ENCODE data around the gene NFX1.
"Not testable (repeated sequence)": the region's sequence is repeated elsewhere in the genome, so short reads cannot be mapped to it uniquely, and the experiment has no call there.

Gene NFX1

DNA sequence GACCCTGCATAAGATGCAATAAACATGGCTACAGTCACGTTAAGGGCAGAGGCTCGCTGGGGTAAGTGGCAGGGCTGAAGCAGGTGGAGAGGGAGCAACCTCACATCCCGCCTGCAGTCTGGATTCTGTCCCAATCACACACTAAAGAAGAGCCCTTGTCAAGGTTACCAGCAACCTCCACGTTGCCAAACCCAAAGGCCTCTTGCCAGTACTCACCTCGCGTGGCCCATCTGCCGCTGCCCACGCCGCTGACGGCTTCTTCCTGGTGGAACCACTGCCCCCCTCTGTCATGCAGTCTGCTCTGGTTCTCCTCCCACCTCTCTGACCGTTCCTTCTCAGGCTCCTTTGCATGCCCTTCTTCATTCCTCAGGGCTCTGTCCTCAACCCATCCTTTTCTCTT, 103.3 kb downstream of the NFX1 start:
- no peak for DNase-seq

GRCh38 chr9:33393986-33394385, 103.7 kb downstream of the NFX1 start:
- DNase-seq: not testable (repeated sequence)

GRCh38 chr9:33395159-33395879, 105.0 kb downstream of the NFX1 start:
- DNase-seq: not testable (repeated sequence)

- DNase-seq: not testable (repeated sequence)
Observed at GRCh38 chr9:33397801-33398200, 107.5 kb downstream of the NFX1 start.

DNA sequence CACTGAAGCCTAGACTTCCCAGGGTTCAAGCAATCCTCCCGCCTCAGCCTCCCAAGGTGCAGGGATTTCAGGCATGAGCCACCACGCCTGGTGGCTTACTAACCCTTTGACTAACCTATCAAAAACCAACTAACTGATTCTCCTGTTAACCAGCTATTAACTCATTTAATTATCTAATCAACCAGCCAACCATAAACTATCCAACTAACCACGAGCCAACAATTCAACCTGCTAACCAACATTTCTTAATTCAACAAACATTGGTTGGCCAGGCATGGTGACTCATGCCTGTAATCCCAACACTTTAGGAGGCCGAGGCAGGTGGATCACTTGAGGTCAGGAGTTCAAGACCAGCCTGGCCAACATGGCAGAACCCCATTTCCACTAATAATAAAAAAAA, 108.7 kb downstream of the NFX1 start:
- not testable (repeated sequence) for DNase-seq

GRCh38 chr9:33401809-33402208, 111.5 kb downstream of the NFX1 start:
- DNase-seq: not testable (repeated sequence)

DNA sequence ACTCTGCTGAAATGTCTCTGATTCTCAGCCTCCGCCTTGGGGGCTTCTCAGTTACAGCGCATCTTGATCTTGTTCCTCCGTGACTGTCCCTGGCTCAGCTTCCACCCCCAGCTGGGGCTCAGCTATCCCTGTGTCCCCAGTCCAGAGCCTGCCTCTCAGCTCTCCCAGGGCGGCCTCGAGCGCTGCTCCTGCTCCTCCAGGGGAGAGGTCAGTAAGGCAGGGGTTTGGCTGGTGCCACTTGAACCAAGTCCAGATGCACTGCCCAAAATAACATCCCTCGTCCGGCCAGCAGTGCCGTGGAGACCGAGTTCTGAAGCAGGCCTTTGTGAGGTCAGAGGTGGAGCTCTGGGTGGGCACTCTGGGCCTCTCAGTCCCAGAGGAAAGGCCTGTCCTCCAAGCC, 112.1 kb downstream of the NFX1 start, which contains the start of gene AQP7:
TSS of gene AQP7 (minus strand) at position 198 of the 400 bp plus-strand sequence. CDS start 1,306 bp downstream, outside the sequence.
- not testable (repeated sequence) for DNase-seq

GRCh38 chr9:33403941-33404787, 113.8 kb downstream of the NFX1 start:
- DNase-seq: no peak

GRCh38 chr9:33404788-33405362, 114.6 kb downstream of the NFX1 start:
- DNase-seq: no peak

DNA sequence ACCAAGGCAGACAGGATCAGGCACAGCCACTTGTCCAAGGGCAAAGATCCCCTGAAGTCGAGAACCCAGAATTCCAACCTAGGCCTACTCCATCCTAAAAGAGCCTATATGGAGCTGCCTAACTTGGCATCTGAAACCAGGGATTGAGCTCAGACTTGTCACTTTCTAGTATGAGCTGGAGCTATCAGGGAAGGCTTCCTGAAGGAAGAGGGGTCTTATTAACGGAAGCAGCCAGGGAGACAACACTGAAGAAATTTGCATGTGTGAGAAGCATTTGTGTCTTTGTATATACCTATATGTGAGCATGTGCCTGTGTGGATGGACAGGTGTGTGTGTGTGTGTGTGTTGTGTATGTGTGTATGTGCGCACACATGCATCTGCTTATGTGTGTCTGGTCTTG, 116.7 kb downstream of the NFX1 start:
- no peak for DNase-seq

- no peak for DNase-seq
Observed at GRCh38 chr9:33408087-33408486, 117.8 kb downstream of the NFX1 start.

GRCh38 chr9:33414268-33414667, 124.0 kb downstream of the NFX1 start:
- DNase-seq: peak; percentile 11

DNA sequence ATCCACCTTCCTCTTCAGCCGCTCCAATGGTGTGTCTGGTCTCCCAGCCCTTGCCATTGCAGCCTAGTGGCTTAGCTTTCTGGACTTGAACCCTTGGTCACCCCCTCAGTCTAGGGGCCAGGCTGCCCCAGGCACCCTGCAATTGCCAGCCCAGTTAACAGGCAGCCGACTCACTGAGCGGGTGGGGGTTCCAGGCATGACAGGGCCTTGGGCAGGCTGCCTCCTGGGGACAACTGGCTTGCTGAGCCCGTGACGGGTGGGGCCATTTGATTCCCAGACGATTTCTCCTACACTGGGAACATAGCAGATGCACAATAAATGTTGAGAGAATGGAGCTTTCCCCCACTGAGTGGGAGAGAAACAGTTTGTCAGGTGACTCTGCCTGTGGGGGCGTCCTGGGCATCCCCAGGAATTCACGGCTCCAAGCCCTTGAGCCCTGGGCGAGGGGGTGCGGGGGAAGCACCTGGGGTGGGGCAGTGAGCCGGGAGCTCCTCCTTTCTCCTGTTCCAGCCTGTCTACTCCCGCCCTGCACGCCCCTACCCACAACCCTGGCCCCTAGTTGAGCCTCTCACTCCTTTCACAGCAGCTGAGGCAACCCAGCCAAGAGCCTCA, 124.7 kb downstream of the NFX1 start:
- no peak for DNase-seq

DNA sequence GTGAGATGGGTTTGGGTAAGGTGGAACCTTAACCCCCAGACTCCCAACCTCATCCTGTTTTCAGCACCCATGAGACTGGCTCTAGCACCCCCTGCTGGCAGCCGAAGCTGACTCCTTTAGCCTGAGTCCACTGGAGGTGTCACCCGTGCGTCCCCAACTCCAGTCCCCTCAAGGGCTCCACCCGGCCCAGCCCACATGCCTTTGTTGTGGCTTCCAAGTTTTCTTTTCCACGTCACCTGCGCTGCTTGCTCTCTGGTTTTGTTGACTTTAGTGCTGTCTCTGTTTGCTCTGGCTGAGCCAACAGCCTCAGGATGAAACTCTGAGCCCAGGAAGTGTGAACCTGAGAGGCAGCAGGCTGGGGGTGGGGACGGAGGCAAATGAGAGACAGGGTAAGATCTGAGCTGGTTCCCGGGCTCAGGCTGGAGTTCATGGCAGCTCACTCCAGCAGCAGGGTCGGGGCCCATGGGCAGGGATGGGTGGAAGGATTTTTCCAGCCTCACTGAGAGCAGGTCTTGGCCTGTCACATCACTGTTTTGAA, 125.3 kb downstream of the NFX1 start:
- peak; percentile 94 for DNase-seq

DNA sequence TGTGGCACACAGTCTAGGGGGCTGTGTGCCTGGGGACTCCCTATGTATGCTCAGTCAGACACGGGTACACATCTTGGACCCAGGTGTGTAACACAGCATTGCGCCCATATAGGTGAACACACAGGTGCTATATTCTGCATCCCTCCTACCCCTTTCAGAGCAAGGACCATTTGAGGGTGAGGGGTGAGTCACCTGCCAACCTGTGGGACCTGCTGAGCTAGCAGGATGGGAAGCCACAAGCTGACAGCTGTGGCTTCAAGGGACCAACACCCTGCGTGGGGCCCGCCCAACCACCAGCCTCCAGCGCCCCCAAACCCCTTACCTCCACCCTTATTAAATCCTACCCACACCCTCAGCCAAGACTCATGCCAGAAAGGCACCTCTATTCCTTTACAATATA, 126.7 kb downstream of the NFX1 start:
- DNase-seq: peak; percentile 74

- no peak for DNase-seq
Observed at GRCh38 chr9:33418090-33418489, 127.8 kb downstream of the NFX1 start.

DNA sequence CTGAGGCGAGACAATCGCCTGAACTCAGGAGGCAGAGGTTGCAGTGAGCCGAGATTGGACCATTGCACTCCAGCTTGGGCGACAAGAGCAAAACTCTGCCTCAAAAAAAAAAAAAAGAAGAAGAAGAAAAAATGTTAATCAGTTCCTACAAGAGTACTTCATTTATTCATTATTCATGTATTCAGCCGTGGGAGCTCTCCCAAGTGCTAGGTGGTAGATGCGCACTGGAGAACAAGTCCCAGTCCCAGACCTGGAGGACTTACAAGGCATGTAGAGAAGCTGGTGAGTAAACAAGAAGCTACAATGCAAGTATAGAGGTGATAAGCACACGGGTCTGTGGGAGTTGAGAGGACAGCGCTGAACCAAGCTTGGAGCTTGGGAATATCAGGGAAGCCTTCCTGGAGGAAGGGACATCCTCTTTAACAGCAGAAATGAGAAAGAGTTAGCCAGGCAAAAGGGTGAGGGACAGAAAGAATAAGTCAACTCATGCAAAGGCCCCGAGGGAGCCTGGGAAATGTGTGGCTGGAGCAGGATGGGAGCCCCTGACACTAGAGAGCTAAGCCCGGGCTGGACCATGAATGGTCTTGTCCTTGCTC, 129.5 kb downstream of the NFX1 start:
- no peak for DNase-seq

All from CD4-positive, alpha-beta T cell treated with Interleukin-4 for 4 hours (primary cell).